ENCODE data around the gene XRCC4.

Gene XRCC4

DNA sequence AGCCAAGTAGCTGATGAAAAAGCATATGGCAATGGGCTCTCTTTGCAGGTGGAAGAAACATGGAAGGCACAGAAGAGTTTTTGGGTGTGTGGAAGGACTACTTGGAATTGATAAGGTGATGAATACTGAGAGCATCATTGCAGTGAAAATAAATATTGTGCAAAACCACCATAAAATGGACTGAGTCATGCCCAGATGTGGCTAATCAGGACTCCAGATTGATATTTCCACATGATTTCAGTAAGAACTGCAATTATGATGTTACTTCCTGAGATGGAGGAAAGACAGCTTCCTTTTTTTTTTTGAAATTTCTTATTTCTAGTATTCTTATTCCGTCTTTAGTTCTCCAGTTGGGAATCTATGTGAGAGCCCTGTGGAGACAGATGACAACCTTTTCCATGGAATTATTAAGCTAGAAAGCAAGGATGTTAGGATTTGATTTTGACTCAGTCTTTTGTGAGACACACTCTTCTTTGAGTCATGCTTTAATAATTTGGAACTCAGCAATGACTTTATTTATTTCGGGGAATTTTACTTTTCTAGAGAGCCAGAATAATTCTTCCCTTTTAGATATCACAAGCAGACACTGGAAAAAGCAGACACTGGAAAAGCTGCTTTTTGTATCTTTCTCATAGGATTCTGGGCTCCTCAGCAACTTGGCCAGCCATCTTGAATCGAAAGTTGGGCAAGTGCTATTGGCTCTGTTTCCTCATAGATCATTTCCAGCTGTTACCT is 300.0 kb downstream of the XRCC4 start:
- no peak for DNase-seq (ENCODE audit: low read depth in 2 of 3, low spot score in 2 of 3)

DNA sequence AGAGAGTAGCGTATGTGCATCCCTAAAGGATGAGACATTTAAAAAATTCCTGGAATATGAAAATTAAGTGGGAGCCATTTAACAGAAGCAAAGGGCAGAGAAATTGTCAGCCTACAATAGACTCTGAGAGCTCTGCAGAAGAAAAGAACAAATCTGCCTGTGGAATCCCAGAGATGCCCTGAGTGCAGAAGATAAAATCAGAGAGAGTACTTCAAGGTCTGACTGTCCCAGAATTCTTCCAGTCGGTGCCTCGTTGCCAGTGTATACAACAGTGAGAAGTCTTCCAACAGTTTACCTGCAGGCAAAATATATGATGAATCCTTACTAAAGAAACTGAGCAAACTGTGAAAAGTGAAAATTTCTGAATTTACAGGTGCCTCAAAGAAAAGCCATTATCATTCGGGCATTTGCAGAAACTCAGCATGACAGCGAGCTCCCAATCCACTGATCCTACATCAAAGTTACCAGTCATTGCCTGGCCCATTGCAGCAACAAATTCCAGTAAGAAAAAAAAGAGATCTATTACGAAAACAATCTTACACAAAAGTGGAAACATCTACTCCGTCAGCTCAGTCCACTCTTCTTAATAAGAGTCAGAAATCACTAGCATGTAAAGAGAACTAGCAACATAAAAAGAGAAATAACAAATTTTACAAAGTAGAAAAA is 301.4 kb downstream of the XRCC4 start:
- no peak for DNase-seq (ENCODE audit: low read depth in 2 of 3, low spot score in 2 of 3)

DNA sequence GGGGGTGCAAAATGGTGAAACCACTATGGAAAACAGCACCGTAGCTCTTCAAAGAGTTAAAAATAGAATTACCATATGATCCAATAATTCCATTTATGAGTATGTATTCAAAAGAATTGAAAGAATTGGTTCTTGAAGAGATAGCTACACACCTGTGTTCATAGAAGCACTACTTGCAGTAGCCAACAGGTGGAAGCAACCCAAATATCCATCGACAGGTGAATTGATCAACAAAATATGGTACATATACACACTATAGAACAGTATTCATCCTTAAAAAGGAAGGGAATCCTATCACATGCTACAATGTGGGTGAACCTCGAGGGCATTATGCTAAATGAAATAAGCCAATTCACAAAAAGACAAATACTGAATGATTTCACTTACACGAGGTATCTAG is 308.5 kb downstream of the XRCC4 start:
- DNase-seq (ENCODE audit: low read depth in 2 of 3, low spot score in 2 of 3): no peak

DNA sequence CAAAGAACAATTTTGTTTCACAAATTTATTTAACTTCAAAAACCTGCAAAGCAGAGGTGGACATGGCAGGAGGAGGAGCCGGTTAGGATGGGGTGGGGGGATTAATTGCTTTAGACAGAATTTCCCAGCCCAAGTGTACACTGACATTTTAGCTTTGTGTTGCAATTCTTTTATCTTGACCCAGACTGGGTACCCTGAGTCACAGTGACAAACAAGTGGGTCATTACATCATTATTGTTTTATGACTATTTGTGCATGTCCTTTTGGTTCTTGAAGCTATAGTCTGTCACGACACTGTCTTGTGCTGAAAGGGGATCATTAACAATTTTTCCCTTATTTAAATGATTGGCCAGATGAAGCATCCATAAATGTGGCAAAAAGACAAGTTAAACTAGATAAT is 309.7 kb downstream of the XRCC4 start:
- DNase-seq (ENCODE audit: low read depth in 2 of 3, low spot score in 2 of 3): no peak

DNA sequence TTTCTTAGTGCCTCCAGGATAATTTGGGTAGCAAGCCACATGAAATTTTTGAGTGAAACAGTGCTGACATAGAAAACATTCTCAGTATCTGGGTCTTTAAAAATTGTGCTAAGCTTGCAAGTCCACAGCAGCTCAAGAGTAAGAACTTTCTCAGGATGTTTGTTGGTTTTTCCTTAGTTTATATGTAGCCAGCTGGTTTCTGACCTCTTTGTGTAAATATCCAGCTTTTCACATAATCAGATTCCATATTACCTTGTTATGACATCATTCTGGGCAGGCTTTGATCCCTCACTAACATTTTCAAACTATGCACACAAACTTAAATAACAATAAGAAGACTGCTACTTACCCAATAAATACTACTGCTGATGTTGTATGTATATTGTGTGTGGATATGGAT is 311.3 kb downstream of the XRCC4 start:
- DNase-seq (ENCODE audit: low read depth in 2 of 3, low spot score in 2 of 3): no peak

DNA sequence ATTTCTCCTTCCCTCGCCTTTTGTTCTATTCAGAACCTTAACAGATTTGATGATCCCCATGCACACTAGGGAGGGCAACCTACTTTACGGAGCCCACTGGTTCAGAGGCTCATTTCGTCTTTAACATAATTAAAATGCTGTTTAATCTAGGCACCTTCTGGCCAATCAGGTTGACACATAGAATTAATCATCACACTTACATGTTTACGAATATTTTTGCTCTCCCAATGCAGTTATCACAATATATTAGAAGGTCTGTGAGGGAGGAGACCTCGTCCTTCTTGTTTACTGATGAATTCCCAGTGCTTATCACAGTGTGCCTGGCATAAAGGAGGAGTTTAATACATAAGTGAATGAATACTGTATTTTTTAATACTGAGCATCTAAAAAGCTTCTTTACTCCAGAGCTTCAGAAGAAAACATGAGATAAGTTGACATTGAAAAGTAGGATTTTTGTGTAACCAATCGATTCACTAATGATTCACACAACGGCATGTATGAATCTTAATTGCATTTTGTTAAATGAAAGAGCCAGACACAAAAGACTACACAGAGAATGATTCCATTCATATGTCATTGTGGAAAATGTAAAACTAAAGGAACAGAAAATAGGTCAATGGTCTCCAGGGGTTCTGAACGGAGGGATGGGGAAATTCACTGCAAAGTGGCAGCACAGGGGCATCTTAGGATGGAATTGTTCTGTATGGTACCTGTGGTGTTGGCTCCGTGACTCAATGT is 315.6 kb downstream of the XRCC4 start:
- no peak for DNase-seq (ENCODE audit: low read depth in 2 of 3, low spot score in 2 of 3)

DNA sequence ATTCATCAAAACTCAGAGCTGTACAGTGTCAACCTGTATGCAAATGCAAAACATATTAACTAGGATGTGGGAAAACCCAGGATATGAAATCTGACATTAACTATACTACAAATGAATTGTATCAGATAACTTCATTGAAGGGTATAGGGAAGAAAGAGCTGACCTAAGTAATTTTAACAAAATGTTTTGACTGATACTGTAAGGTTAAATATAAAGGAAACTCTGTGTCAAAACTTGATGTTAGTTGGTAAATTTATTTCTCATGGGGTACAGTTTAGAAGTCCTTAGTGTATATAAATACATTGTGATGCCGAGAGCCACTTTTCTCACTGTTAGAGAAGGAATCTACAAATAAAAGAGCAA is 316.1 kb downstream of the XRCC4 start:
- DNase-seq (ENCODE audit: low read depth in 2 of 3, low spot score in 2 of 3): no peak

DNA sequence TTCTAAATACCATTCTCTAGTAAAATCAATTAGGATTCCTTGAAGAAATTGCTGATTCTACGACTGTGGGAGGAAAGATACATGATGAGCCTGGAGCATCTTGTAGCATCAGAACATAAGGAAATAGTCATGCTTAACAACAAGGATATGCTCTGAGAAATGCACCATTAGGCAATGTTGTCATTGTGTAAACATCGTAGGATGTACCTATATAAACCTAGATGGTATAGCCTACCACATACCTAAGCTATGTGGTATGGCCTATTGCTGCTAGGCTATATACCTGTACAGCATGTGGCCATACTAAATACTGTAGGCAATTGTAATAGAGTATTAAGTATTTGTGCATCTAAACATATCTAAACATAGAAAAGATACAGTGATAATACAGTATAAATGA is 316.8 kb downstream of the XRCC4 start:
- no peak for DNase-seq (ENCODE audit: low read depth in 2 of 3, low spot score in 2 of 3)

DNA sequence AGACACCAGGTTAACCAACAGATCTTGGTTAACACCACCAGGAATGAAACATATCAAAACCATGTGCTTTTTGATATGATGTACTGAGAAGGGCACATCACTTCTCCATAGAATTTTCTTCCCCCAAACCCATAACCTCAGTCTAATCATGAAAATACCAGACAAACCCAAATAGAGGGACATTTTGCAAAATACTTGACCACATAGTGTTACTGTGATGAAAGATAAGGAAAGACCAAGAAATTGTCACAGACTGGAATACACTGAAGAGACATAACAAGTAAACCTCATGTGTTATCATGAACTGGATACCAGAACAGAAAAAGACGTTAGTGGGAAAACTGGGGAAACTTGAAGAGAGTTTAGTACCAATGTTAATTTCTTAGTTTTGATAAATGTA is 319.3 kb downstream of the XRCC4 start:
- DNase-seq (ENCODE audit: low read depth in 2 of 3, low spot score in 2 of 3): no peak

DNA sequence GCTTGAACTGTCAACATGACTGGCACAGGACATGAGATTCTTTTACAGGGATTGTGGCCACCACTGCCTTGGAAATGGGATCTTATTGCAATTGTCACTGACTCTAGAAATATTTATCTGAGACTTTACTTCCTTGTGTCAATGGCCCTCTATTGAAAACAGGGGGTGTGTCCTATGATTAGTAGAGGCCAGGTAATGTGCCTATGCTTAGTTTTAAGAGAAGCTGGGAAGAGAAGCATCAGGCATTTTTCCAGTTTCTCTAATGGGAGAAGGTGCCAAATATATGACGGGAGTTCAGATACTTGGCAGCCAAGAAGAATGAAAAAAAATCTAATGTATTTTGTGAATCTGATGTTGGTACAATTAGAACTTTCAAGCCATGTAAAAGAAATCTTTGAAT is 320.3 kb downstream of the XRCC4 start:
- DNase-seq (ENCODE audit: low read depth in 2 of 3, low spot score in 2 of 3): no peak

DNA sequence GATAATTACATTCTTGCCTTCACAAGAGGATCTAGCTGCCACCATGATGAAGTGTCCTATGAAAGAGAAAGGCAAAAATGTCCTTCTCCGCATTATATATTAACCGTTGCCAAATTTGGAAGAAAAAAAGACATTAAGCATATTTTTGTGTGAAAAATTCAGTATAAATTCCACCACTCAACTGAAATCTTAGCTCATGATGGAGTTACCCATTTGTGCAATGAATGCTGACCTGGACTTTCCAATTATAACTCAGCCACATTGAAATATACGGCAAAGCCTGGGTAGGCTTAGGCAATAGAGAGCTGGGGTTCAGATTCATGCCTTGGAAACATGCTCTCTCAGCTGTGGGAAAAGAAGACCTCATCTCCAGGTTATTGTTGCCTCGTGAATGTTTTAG is 322.9 kb downstream of the XRCC4 start:
- DNase-seq (ENCODE audit: low read depth in 2 of 3, low spot score in 2 of 3): no peak

DNA sequence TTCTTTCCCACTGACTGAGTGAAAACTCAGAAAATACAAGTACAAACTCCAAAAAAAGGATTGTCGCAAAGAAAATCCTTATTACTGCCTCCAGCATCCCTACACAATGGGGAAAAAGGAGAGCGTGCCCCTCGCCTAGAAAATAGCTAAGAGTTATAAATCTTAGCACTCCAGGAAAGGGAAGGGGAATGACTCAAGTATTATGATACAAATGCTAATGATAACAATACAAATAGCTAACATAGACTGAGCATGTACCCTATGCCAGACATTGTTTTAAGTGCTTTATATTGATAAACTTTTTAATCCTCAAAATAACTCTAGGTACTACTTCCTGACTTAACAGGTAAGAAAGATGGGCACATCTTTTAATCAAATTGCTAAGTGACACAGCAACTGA is 323.4 kb downstream of the XRCC4 start:
- DNase-seq (ENCODE audit: low read depth in 2 of 3, low spot score in 2 of 3): no peak

DNA sequence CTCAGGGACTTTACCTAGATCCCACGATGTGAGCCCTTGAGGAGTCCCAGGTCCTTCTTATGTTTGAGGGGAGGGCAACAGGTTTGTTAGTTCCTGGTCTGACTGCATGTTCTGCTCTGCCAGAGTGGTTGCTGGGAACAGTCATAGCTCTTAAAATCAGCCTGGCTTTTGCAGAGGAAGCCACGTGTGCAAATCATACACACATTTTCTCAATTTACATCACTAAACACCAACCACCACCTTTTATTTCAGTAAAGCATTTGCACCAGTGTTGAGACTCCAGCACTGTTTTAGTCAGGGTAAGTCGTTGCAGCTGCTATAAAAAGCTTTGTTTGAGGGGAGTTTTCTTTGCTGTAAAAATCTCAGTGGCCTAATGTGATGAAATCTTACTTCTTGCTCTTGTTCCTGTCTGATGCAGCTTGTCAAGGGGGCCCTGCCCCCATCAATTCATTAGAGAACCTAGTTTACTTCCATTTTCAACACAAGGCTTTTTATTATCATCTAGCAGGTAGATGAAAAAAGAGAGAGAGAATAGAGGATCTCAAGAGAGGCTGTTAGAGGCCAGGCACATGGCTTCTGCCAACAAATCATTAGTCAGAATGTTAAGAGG is 323.9 kb downstream of the XRCC4 start:
- no peak for DNase-seq (ENCODE audit: low read depth in 2 of 3, low spot score in 2 of 3)

DNA sequence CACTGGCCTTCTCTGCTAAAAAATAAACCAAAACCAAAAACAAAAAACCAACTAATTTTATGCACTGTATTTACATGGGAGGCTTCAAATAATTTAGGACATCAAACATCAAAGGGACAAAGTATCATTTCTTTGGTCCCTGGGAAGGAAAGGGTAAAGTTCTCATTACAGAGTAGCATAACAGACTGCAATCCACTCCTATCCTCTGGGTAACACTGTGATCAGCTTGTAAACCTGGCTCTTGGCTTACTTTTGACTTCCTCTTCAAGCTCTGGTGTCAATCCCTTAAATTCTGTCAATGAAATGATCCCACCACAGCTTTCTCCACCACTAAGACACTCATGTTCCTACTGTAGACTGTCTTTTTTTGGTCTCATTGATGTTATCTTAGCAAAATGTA is 324.4 kb downstream of the XRCC4 start:
- DNase-seq (ENCODE audit: low read depth in 2 of 3, low spot score in 2 of 3): no peak

All from activated CD8-positive, alpha-beta memory T cell treated with anti-CD3 and anti-CD28 coated beads for 48 hours (primary cell).